H1 (cell line): ENCODE results near the gene FAM81B. TPM values are rescaled to one million over a fixed set of nuclear protein-coding genes. Genes with fewer than 3 reads are reported as not detected.

Source experiments
- CTCF ChIA-PET: fragments of 300-600 bp; sonication (Branson Sonifier 250); formaldehyde crosslinking; loops from one replicate; lab custom pipeline; 2021; ENCODE audit not compliant: partially characterized antibody; lab: Charles Lee
- POLR2A ChIA-PET: fragments of 300-600 bp; sonication (Branson Sonifier 250); formaldehyde crosslinking; loops from one replicate; lab custom pipeline; 2021; ENCODE audit warnings: inconsistent platforms; ENCODE audit not compliant: partially characterized antibody; lab: Charles Lee
- DNase-seq, 2 experiments: peaks; one replicate each; pipeline versions ENCODE4 v3.0.0 to v3.0.0-alpha.2; 2010 to 2022; ENCODE audit warnings: low spot score in 2 of 2, low read depth in 1 of 2, mixed read lengths in 1 of 2
- FAIRE-seq: peaks from 2 replicates; lab custom pipeline; 2011; peaks lifted over from hg19 to GRCh38; lab: Jason Lieb, UNC
- H2AFZ ChIP-seq: 2 replicates; pipeline ENCODE4 v1.8.1; 2012; ENCODE audit warnings: low read length, inconsistent platforms
- H2AK5ac ChIP-seq: 2 replicates; pipeline ENCODE4 v1.6.1; 2013; ENCODE audit warnings: low read depth, low read length
- H2BK120ac ChIP-seq: replicated peaks from 2 replicates; pipeline ENCODE3; 2013; ENCODE audit warnings: low read depth, low read length, inconsistent platforms
- H2BK12ac ChIP-seq: 2 replicates; pipeline ENCODE4 v1.6.1; 2013; ENCODE audit warnings: low read depth, low read length
- H2BK15ac ChIP-seq: 2 replicates; pipeline ENCODE4 v1.6.1; 2013; ENCODE audit warnings: low read length
- H2BK20ac ChIP-seq: 2 replicates; pipeline ENCODE4 v1.6.1; 2013; ENCODE audit warnings: low read length
- H2BK5ac ChIP-seq: 2 replicates; pipeline ENCODE4 v1.6.1; 2013; ENCODE audit warnings: low read depth, low read length
- H3K14ac ChIP-seq: 2 replicates; pipeline ENCODE4 v1.6.1; 2013; ENCODE audit warnings: inconsistent platforms; ENCODE audit not compliant: insufficient read length
- H3K18ac ChIP-seq: 2 replicates; pipeline ENCODE4 v1.6.1; 2013; ENCODE audit warnings: low read length; ENCODE audit errors: extremely low read depth
- H3K23ac ChIP-seq: 2 replicates; pipeline ENCODE4 v1.6.1; 2013; ENCODE audit warnings: inconsistent platforms; ENCODE audit not compliant: insufficient read length
- H3K23me2 ChIP-seq: 2 replicates; pipeline ENCODE4 v1.6.1; 2013; ENCODE audit warnings: low read depth, low read length
- H3K27ac ChIP-seq: 2 replicates; pipeline ENCODE4 v1.6.1; 2011; ENCODE audit warnings: low read depth, low read length, inconsistent platforms
- H3K27me3 ChIP-seq, 4 experiments: replicated peaks in 1 of 4; 1 replicate in 1 of 4; 2 replicates in 3 of 4; pipeline versions ENCODE4 v1.6.1 to v1.8.1; 2011 to 2013; ENCODE audit warnings: low read length in 3 of 4, mild to moderate bottlenecking in 3 of 4, inconsistent platforms in 2 of 4, mixed read lengths in 2 of 4, moderate library complexity in 1 of 4; ENCODE audit not compliant: control insufficient read depth in 3 of 4, insufficient read depth in 3 of 4; ENCODE audit errors: extremely low read depth in 1 of 4
- H3K36me3 ChIP-seq, 4 experiments: 2 replicates each; pipeline versions ENCODE4 v1.6.1 to v1.8.1; 2011 to 2013; ENCODE audit warnings: mild to moderate bottlenecking in 4 of 4, low read length in 3 of 4, moderate library complexity in 2 of 4, control low read depth in 1 of 4, inconsistent platforms in 1 of 4; ENCODE audit not compliant: insufficient read depth in 4 of 4, control insufficient read depth in 2 of 4
- H3K4ac ChIP-seq: replicated peaks from 2 replicates; pipeline ENCODE3; 2013; ENCODE audit warnings: low read length, low read depth, mixed read lengths, inconsistent platforms; ENCODE audit not compliant: insufficient read length
- H3K4me1 ChIP-seq, 4 experiments: replicated peaks in 1 of 4; 1 replicate in 1 of 4; 2 replicates in 3 of 4; pipeline versions ENCODE4 v1.6.1 to v1.8.1; 2011 to 2013; ENCODE audit warnings: low read length in 3 of 4, inconsistent platforms in 2 of 4, mixed read lengths in 1 of 4; ENCODE audit not compliant: insufficient read depth in 4 of 4, control insufficient read depth in 3 of 4
- H3K4me2 ChIP-seq, 2 experiments: 2 replicates each; pipeline versions ENCODE4 v1.6.1 to v1.8.1; 2011 to 2013; ENCODE audit warnings: low read depth in 2 of 2, low read length in 2 of 2, control low read depth in 1 of 2, inconsistent platforms in 1 of 2, mild to moderate bottlenecking in 1 of 2; ENCODE audit not compliant: insufficient read depth in 1 of 2
- H3K4me3 ChIP-seq, 4 experiments: fragments of 200-600, 300-600 bp in 1 of 4; sonication (generic), shearing (Covaris generic), sonication (Bioruptor Twin) in 1 of 4; 2 replicates each; pipeline versions ENCODE4 v1.5.1 to v1.8.1; 2011 to 2016; ENCODE audit warnings: low read length in 4 of 4, low read depth in 3 of 4, control low read depth in 2 of 4, inconsistent platforms in 2 of 4, mild to moderate bottlenecking in 2 of 4, mixed read lengths in 1 of 4, moderate library complexity in 1 of 4; ENCODE audit not compliant: insufficient read depth in 2 of 4; ENCODE audit errors: extremely low read depth in 1 of 4
- H3K56ac ChIP-seq: replicated peaks from 2 replicates; pipeline ENCODE3; 2013; ENCODE audit warnings: low read depth, mild to moderate bottlenecking, mixed read lengths, low read length, inconsistent platforms; ENCODE audit not compliant: insufficient read length
- H3K79me1 ChIP-seq: 2 replicates; pipeline ENCODE4 v1.6.1; 2013; ENCODE audit warnings: low read depth, low read length, control low read depth
- H3K79me2 ChIP-seq, 2 experiments: 2 replicates each; pipeline versions ENCODE4 v1.6.1 to v1.8.1; 2012 to 2013; ENCODE audit warnings: low read length in 2 of 2, mild to moderate bottlenecking in 2 of 2, inconsistent platforms in 1 of 2; ENCODE audit not compliant: insufficient read depth in 2 of 2, control insufficient read depth in 1 of 2
- H3K9ac ChIP-seq, 4 experiments: replicated peaks in 1 of 4; 1 replicate in 1 of 4; 2 replicates in 3 of 4; pipeline versions ENCODE4 v1.6.1 to v1.8.1; 2011 to 2013; ENCODE audit warnings: low read depth in 3 of 4, low read length in 3 of 4, control low read depth in 2 of 4, mild to moderate bottlenecking in 2 of 4, moderate library complexity in 2 of 4, inconsistent platforms in 1 of 4; ENCODE audit errors: extremely low read depth in 1 of 4
- H3K9me3 ChIP-seq, 2 experiments: 2 replicates each; pipeline versions ENCODE4 v1.6.1 to v1.8.1; 2012 to 2013; ENCODE audit warnings: mild to moderate bottlenecking in 2 of 2, moderate library complexity in 2 of 2, control low read depth in 1 of 2, inconsistent platforms in 1 of 2, low read depth in 1 of 2, low read length in 1 of 2, mixed read lengths in 1 of 2; ENCODE audit not compliant: insufficient read depth in 2 of 2
- H4K20me1 ChIP-seq, 2 experiments: replicated peaks in 1 of 2; 2 replicates each; pipeline versions ENCODE3 to v1.8.1; 2011 to 2013; ENCODE audit warnings: inconsistent platforms in 2 of 2, low read length in 2 of 2, mild to moderate bottlenecking in 1 of 2; ENCODE audit not compliant: insufficient read depth in 2 of 2, control insufficient read depth in 1 of 2
- H4K5ac ChIP-seq: 2 replicates; pipeline ENCODE4 v1.6.1; 2013; ENCODE audit warnings: low read length, low read depth, mixed read lengths, inconsistent platforms; ENCODE audit not compliant: insufficient read length
- H4K8ac ChIP-seq: 2 replicates; pipeline ENCODE4 v1.8.0; 2013; ENCODE audit warnings: mild to moderate bottlenecking, moderate library complexity, low read length, inconsistent platforms; ENCODE audit not compliant: insufficient read depth; ENCODE audit errors: extremely low read depth
- H4K91ac ChIP-seq: replicated peaks from 2 replicates; pipeline ENCODE3; 2013; ENCODE audit warnings: low read length, mixed read lengths, inconsistent platforms; ENCODE audit not compliant: insufficient read length
- SP2 ChIP-seq: IDR thresholded peaks from 2 replicates; pipeline ENCODE4 v1.6.1; 2012; ENCODE audit warnings: mild to moderate bottlenecking, low read length, inconsistent platforms
- WGBS, 2 experiments: shearing (Covaris generic) in 1 of 2; methylation state at CpG; one replicate each; pipeline versions ENCODE4 v1.1.6 to v1.1.7; 2013 to 2015; ENCODE audit warnings: low lambda C conversion rate in 2 of 2, mixed read lengths in 2 of 2, inconsistent platforms in 1 of 2, low coverage in 1 of 2, missing lambda C conversion rate in 1 of 2; ENCODE audit not compliant: insufficient replicate concordance in 2 of 2, insufficient coverage in 1 of 2, insufficient read length in 1 of 2; ENCODE audit errors: extremely low coverage in 1 of 2, missing lambda C conversion rate in 1 of 2; 5-methylcytosine and 5-hydroxymethylcytosine counted together
- polyA plus RNA-seq, 7 experiments: library from polyadenylated mRNA; depleted of rRNA in 3 of 7; stranded (reverse) in 5 of 7; unstranded in 2 of 7; fragments of >200 nt in 5 of 7; fragments of 200-250 nt in 2 of 7; gene quantifications; 1 replicate in 5 of 7; 2 replicates in 1 of 7; 4 replicates in 1 of 7; pipeline versions ENCODE4 v1.2.1 to v1.2.3, GENCODE V29; 2011 to 2013; ENCODE audit warnings: missing spikeins in 2 of 7, mixed read lengths in 2 of 7
- total RNA-seq: library from RNA; stranded (reverse); fragmentation: NEBNext Ultra II Directional; extraction: Animal tissue kit (Norgen Biotek cat#: 25700); gene quantifications from 2 replicates; pipeline ENCODE4 v1.2.1, GENCODE V29; 2021

Gene FAM81B
- total and polyA plus RNA-seq, 2 of the 8 experiments (the other 6 are each of a cell fraction or from before 2014, with no cell fraction given): not detected

DNA sequence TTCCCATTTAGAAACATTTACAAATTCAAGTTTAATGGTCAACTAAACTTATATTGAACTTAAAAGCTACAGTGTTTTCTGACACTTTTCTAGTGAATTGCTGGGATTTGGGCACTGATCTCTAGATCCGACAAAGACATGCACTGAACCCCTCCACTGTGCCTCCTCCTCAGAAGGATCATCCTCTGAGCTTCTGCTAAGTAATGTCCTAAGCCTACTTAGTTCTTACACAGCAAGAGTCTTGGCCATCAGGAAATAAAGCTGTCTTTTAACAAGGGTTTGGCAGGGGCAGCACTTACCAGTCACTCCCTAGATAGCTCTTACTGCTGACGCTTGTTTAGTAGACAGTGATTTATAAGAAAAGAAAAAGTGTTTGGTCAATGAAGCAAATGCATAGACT lies 50.5 kb downstream of the FAM81B start:
- H3K9ac ChIP-seq: no peak overlapping the region
- no peak for TF ChIP-seq SP2
- TF ChIP-seq, all 59 proteins: peak for 0
- H3K4ac ChIP-seq: no peak overlapping the region
- H3K56ac ChIP-seq: no peak overlapping the region
- no peak overlapping the region for H3K14ac ChIP-seq
- no peak overlapping the region for H3K27ac ChIP-seq
- H2BK20ac ChIP-seq: no peak overlapping the region
- ChIA-PET CTCF (interaction anchor here (0.7 kb wide), 1 partner anchor 474 kb away, joined by 4 read pairs; no protein-coding TSS in a partner anchor), POLR2A (no interaction called here)
- no peak overlapping the region for H3K18ac ChIP-seq
- H2BK5ac ChIP-seq: no peak overlapping the region
- no peaks in the 10 kb centered on the region for H3K36me3 ChIP-seq
- H3K23ac ChIP-seq: no peak overlapping the region
- H4K91ac ChIP-seq: no peak overlapping the region
- DNase-seq: no peak
- H2AK5ac ChIP-seq: no peak overlapping the region
- H3K4me1 ChIP-seq: peaks cover 0 to 8% (median 5%) of the 10 kb centered on the region in 4 experiments; a peak in 4 of 7 replicates
- no peaks in the 10 kb centered on the region for H3K23me2 ChIP-seq
- H2BK120ac ChIP-seq: no peak overlapping the region
- no peaks in the 10 kb centered on the region for H3K79me2 ChIP-seq
- 80% methylated on average over 2 of the region's 2 CpGs; no CpG with 5 or more reads in 1 of the 2 experiments for WGBS, 2 experiments
- H4K20me1 ChIP-seq: no peaks in the 10 kb centered on the region
- no peak overlapping the region for H4K5ac ChIP-seq
- no peaks in the 10 kb centered on the region for H3K27me3 ChIP-seq
- H3K9me3 ChIP-seq: no peaks in the 10 kb centered on the region
- H3K79me1 ChIP-seq: no peaks in the 10 kb centered on the region
- no peak overlapping the region for H3K4me3 ChIP-seq
- no peak overlapping the region for H4K8ac ChIP-seq
- H2AFZ ChIP-seq: no peak overlapping the region
- no peak overlapping the region for H2BK12ac ChIP-seq
- no peak overlapping the region; a peak in 1 of 4 replicates for H3K4me2 ChIP-seq
- no peak for FAIRE-seq
- no peak overlapping the region for H2BK15ac ChIP-seq
